HG02943 (cell line): ENCODE data around the gene SERPINH1.

Experiments
- ATAC-seq: cut with Tn5 transposase; IDR thresholded peaks from one replicate; pipeline ENCODE4 v1.9.1; 2021; ENCODE audit warnings: mild to moderate bottlenecking, low read depth, moderate library complexity; ENCODE audit not compliant: unreplicated experiment

Gene SERPINH1

DNA sequence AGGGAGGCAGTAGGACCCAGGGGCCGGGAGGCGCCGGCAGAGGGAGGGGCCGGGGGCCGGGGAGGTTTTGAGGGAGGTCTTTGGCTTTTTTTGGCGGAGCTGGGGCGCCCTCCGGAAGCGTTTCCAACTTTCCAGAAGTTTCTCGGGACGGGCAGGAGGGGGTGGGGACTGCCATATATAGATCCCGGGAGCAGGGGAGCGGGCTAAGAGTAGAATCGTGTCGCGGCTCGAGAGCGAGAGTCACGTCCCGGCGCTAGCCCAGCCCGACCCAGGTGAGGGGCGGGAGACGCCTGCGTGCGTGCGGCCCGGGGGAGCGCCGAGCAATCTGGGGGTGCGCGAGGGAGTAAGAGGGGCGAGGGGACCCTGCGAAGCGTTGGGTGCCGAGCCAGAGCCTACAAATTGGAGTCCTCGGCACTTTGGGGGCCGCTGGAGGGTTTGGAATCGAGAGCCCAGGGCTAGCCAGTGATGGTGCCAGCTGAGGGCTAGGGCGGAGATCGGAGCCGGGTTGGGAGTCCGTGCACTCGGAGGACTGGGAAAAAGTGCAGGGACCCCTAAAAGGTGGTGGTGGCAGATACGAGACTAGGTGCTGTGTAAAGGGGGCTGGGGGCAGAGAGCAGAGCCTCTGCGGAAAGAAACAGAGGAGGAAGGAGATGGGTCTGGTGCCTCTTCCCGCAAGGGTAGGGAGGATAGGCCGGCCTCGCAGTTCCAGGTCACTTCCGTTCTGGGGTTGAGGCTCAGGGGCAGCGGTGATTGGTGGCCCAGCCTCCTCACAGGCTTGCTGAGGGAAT is at the start of gene SERPINH1:
SERPINH1 (plus strand) TSS at position 206 of the 788 bp plus-strand sequence. CDS start 4,097 bp downstream, outside the sequence.
- peak; percentile 66 for ATAC-seq

DNA sequence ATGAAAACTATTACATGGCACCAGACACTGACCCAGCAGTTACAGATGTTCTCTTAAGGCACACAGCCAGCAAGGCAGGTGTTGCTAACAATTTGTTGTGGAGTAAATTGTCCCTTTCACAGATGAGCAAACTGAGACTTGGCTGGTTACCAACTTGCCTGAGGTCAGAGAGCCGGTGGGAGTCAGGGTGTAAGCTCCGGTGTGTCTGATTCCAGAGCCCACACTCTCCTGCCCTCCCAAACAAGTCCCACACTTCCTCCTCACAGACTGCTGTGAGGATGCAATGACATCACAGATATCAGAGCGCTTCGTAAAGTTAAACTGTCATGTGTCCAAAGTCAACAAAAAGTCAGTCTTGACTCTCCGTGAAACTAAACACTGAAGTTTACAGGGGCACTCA is 48.8 kb upstream of the SERPINH1 start:
- ATAC-seq = no peak

DNA sequence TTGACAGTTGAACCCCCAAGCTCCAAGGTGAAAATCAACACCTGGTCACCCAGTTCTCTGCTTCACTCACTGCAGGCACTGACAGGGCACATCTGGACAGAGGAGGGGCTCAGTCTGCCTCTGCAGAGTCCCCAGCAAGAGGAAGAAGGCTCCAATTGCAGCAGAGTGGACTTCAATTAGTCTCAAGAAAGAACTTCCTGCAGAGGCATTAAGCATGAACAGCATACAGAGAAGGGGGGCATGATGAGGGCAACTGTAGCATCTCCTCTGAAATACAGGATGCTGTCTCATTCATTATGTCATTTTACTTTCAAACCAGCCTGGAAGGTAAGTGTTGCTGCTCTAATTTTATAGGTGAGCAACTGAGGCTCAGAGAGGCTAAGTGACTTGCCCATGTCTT is 47.5 kb upstream of the SERPINH1 start:
- ATAC-seq = no peak

DNA sequence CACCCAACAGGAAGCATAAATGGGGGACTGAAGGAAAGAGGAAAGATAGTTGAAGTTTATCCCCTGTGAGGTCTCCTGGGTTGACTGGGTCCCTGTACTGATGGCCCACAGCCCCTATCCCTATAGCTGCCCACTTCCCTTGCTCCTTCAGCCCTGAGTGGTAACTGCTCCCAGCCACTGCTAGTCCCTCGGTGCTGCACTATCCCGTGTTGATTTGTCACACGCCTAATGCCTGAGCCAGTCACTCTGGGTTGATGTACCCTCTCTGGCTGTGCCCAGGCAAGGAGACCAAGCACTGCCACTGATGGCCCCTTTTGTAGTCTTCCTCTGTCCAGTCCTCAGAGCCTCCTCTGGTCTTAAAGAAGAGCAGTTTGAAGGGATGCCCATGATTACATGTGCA is 45.9 kb upstream of the SERPINH1 start:
- no peak for ATAC-seq

DNA sequence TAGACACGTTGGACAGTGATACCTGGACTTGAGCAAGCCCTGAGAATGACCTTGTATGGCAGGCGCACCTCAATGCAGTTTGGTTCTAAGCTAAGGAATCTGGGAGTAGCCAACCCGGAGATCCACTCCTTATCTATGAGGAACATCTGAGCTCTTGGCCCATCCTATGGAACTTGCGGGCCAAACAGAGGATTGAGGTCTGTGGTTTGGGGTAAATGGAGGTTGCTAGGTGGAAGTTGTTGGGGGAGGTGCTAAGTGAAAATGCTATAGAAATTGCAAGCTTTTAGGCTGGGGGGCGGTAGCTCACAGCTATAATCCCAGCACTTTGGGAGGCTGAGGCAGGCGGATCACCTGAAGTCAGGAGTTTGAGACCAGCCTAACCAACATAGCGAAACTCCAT is 45.2 kb upstream of the SERPINH1 start:
- ATAC-seq = no peak

DNA sequence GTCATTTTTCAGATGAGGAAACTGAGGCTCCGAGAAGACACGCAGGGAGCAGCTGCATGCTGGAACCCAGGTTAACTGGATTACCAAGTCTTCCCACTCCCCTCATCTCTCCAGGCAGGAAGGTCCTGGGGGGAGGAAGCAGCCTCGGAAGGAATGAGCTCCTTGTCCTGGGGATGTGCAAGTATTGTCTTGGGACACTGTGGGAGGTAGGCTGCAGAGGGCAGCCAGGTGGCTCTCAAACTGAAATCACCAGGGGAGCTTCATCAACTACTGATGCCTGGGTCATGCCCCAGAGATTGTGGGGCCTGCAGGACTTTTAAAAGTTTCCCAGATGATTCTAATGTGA is 43.9 kb upstream of the SERPINH1 start:
- ATAC-seq = no peak

DNA sequence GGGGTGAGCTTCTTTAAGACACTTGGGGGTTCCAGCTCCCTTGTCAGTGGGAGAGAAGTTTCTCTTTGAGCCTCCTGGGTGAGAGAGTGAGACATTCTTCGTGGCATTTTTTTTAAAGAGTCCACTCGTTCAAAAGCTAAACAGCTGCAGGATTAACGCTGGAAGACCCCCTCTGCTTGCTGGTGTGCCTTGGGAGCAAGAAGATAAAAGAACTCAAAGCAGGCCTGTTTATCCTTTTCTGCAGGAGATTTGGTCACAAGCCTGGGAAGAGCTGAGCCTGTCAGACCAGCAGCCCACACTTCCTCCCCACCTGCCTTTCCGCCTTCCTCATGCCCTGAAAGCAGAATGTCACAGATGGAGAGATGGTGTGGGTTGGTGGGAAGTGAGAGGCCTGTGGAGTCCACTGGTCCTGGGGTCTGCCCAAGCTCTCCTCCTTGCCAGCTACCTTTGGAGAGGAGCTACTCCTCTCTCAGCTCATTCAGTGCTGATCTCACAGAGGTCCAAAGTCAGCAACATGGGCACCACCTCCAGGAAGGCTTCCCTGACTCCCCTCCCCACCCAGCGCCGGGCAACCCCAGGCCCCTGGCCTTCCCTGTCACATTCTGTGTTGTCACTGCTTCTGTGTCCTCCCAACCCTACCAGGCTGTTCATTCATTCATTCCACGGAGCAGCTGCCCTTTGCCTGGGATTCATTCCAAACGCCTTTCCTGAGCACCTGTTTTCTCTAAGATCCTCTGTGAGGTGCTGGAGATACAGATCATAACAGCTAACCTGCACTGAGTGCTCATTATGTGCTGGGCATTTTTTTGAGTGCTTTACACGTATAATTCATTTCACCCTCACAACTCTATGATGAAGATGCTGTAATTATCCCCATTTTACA is 43.0 kb upstream of the SERPINH1 start:
- no peak for ATAC-seq

DNA sequence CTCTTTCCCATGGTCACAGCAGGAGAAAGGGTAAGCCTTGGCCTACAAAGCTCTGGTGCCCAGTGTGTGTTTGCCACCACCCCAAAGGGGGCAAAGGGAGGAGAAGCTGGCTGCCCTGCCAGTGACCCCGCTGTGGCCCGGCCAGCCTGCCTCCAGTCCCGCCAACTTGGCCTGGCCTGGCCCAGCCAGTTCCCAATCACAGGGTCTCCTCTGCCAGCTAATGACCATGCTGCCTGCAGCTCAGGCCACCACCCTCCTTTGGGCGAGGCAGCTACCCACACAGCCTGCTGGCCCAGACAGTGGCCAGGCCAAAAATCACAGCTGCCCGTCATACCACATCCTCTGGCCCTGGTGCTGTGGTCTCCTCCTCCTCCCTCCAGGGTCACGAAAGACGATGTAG is 41.4 kb upstream of the SERPINH1 start:
- ATAC-seq = no peak

DNA sequence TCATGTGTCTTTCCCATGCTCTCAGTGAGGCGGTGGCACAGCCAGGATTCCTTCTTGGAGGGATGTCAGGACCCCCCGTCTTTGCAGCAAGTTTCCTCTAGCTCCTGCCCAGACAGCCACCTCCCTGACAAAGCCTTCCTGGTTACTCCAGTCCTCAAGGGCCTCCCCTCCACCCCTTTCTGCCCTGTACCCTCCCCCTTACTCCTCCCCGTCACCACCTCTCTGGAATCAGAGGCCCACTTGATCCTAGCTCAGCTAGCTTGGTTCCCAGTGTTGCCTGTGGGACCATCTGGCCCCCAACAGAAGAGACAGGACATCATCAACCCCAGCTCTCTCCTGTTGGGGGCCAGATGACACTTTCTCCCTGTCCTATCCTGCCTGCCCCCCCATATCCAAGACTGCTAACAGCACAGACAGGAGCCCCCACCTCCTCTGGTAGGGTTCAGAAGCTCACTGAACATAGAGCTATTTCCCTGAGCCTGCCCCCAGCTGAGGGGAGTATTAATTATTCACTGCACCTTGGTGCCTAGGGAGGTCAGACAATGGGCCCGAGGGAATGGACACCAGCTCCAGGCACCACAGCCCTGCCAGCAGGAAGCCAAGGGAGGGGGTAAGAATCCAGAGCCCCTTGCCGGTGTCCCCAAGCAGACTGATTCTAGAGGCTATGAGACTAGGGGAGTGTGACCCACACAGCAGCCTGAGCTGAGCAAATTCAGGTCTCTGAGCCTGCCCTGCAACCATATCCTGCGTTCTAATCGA is 39.6 kb upstream of the SERPINH1 start:
- ATAC-seq = no peak

DNA sequence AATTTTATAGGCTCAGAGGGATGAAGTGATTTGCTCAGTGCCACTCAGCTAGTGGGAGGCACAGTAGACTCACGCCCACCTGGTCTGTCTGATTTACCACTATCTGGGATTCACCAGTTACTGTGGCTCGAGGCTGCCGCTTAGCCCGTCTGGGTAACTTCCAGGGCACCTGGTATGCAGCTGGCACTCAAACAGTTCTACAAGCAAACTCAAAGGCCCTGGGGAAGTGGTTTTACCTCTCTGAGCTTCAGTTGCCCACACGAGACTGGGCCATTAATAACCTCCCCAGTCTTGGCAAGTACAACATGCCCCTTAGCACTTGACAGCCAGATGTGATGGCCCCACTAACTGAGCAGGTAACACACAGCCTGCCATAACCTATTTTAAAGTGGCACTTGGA is 38.9 kb upstream of the SERPINH1 start:
- ATAC-seq = no peak

DNA sequence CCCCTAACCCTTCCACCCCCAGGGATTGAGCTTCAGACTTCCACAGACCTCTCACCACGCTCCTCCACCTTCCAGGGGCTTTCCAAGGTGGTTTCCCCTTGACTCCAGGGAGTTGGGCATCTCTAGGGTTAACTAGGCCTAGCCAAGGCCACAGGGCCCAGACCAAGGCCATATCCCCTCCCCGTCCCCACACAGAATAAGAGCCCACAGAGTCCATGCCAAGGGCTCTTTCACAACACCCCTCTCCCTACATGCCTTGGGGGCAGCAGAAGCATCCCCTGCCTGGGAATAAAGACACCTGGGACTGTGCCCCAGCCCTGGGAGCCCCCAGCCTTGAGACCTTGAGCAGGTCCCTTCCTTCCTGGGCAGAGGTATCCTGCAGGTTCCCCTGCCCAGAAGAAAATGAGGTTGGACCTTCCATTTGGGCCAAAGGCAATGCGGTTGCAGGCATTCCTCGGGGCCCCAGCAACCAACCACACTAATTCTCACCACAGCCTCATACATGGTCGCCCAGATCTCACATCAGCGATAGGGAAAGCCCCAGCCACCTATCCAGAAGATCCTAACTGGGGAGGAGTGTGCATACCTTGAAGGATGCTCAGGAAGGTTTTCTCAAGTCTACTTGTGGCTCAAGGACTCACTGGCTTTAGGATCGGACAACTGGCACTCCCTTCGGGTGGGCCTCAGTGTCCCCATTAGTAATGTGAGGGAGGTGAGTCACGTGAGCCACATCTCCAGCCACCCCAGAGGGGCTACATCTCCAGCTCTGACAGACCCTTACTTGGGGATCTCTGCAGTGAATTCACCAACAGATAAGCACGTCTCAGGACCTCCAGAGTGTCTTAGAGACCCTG is 38.0 kb upstream of the SERPINH1 start:
- no peak for ATAC-seq

DNA sequence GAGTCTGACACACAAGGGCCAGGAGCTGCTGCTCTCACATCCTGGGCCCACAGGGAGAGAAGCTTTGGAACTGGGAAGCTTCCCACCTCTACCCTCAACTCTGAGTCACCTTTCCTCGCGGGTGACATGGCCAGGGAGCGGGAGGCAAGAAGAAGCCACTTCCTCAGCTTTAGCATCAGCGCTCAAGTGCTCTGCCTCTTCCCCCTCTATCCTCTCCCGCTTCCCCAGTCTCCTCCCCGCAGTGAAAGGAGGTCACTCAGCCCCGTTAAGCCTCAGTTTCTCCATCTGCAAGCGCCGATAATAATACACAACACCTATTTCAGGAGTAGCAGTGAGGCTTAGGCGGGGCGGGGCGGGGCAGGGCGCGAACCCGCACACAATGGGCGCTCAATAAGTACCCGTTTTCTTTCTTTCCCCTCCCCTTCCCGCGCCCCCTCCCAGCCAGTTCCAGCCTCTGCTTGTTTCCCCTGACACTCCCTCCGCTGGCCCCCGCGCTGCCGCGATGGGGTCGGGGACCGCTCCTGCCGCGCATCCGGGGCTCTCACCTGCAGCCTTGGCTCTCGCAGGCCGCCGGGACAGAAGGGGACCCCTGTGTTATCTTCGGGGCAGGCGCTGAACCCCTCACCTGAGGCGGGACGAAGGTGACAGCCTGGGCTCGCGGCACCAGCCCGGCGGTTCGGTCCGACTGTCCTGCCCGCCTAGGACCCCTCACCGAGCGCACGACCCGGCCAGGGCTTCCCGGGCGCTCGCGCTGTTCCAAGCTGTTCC is 37.2 kb upstream of the SERPINH1 start:
- ATAC-seq = no peak

DNA sequence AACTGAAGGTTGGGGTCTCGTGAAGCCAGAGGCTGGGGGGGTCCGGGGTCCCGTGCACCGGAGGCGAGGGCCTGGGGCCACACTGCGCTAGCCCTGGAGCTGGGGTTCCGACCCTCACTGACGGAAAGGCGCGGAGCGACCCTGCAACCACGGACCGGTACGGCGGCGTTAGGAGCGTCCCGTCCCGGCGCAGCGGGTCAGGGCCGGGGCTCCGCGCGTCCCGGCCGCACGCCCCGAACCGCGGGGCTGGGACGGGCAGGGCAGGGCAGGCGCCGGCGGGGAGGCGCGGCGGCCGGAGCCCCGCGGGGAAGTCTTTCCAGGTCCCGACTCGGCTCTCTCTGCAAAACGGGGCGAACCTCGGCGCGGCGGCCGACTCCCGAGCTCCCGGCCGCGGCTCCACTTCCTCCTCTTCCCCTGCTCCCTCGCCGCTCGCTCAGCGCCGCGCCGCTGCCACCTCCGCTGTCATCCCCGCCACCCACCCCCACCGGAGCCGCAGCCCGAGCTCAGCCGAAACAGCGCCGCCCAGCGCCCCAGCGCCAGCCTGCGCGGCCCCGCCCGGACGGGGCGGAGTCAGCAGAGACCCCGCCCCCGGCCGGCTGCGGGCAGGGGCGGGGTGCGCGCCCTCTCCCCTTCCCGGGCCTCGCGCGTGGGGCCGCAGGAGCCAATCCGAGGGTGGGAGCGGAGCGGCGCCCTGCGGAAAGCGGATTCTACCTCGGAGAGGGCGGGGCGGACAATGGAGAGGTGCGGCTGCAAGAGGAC is 36.4 kb upstream of the SERPINH1 start, which contains the start of gene GDPD5:
GDPD5 (minus strand) TSS at position 509 of the 759 bp plus-strand sequence. CDS start 48,206 bp downstream, outside the sequence.
- no peak for ATAC-seq

DNA sequence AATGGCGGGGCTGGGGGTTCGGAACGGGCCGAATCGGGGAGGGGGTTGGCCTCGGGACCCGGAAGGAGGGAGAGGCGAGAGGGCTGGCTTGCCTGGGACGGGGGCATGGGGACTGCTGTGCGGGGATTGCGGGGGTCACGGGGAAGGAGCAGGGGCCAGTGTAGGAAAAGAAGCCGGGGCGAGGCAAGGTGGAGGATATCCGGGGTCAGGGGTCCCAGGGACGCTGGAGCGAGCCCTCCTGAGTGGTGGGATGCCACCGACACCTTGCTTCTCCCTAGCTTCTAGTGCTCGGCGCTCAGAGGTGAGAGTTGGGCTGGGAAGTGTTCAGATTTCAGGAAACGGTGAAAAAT is 35.9 kb upstream of the SERPINH1 start:
- no peak for ATAC-seq

DNA sequence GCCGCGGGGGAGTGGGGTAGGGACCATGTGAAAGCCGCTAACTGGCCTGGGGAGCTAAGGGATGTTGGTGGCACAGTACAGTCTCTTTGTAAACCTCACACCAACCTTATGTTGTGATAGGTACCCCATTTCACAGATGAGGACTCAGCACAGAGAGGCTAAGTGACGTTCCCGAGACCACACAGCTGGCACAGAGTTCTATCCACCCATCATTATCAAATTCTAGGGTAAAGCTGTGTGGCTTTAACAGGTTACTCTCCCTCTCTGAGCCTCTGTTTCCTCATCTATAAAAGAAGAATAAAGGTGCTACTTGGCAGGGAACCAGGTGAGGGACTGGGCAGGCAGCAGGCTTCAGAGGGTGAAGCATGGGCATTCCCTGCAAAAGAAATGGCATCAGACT is 34.9 kb upstream of the SERPINH1 start:
- ATAC-seq = no peak

DNA sequence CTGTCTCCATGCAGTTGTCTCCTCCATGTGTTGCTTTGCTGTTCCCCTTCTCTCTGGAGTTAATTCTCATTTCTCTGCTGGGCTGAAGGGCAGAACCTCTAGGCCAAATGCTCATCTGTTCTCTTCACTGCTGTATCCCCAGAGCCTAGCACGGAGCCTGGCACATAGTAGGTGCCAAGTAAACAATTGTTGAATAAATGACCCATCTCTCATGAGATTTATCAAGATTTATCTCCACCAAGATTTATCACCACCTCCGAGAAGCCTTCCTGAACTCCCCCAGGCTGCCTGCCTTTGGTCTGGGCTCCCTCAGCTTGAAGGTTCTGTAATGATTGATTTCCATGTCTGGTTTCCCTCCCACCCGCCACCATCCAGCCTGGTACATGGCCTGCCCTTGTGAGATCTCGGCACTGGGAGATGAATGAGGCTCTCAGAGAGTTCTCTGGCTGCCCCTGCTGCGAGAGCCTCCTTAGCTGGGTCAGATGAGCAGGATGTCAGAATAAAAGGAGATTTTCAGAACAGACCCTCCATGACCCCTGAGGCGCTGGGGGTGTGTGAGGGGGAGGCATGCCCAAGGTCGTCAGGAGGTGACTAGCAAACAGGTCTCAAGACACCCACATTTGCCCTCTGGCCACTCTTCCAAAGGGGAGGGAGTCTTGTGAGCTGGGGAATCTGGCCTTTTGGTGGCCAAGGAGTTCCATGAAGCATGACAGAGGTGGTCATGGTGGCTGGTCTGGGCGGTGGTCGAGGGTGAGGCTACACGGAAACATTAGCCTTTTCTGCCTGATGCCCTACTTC is 33.9 kb upstream of the SERPINH1 start:
- no peak for ATAC-seq

DNA sequence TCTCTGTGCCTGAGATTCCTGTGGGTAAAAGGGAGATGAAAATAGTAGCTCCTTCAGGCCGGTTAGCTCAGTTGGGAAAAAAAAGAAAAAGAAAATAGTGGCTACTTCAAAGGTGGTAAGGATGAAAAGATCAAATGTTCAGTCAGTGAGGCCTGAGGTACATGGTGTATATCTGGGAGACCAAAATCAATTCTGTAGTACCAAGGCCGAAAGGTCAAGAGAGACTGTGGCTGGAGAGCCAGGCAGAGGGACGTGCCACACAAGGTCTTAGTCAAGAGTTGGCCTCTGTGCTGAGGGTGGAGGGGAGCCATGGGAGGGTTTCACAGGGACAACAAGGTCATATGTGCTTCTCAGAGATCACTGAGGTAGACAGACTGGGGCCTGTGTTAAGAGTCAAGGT is 31.5 kb upstream of the SERPINH1 start:
- no peak for ATAC-seq

DNA sequence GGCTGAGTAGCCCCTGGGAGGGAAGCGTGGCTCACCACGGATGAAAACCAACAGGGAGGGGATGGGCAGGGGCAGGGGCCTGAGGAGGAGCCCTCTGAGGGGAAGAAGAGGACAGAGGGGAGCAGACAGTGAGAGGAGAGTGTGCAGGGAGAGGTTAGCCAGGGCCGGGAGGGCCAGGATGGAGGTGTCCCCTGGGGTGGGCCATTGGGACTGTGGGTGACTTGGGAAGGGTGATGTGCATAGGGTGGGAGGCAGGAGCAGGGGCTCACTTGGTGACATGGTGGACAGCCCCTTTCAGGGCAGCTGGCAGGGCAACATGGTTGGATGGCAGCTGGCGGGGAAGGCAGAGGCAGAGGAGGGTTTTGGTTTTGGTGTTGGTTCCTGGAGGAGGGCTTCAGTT is 30.7 kb upstream of the SERPINH1 start:
- ATAC-seq = no peak
